HG03442 (cell line): ENCODE measurements around the gene GRAPL.
"Not testable (repeated sequence)": the region's sequence is repeated elsewhere in the genome, so short reads cannot be mapped to it uniquely, and the experiment has no call there.

Source experiments
- ATAC-seq: cut with Tn5 transposase; IDR thresholded peaks from one replicate; pipeline ENCODE4 v1.9.1; 2021; ENCODE audit warnings: mild to moderate bottlenecking, moderate library complexity; ENCODE audit not compliant: unreplicated experiment

Gene GRAPL

DNA sequence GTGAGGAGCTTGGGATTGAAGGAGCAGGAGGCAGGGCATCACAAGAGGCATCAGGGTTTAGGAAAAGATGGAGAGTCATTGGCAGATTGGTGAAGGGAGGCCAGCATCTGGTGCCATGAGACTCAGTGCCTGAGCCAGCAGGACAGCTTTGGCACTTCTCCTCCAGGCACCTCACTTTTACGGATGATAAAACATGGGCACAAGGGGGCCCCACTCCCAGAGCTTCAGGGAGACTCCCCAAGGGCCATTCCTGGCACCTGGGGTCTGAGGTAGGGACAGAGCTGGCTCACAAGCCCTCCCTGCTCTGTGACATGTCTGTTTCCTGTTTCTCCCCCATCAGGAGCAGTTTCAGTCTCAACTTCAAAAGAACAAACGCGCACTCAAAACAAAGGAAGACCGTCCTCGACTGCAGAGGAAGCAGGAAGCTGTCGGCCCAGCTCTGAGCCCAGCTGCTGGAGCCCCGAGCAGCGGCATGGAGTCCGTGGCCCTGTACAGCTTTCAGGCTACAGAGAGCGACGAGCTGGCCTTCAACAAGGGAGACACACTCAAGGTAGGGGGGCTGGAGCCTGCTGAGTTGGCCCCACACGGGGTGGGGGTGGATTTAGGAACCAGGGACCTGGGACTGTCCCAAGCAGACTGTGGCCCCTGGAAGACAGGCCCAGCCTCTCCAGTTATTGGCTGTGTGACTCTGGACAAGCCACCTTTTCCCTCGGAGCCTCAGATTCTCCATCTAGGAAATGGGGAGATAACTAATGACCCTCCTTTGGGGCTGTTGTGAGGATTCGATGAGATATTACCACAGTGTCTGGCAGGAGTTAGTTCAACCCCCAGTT is at the start of gene GRAPL:
TSS of gene GRAPL (plus strand) at position 442 of the 833 bp plus-strand sequence. CDS start at position 473, 31 bp downstream.
- not testable (repeated sequence) for ATAC-seq

DNA sequence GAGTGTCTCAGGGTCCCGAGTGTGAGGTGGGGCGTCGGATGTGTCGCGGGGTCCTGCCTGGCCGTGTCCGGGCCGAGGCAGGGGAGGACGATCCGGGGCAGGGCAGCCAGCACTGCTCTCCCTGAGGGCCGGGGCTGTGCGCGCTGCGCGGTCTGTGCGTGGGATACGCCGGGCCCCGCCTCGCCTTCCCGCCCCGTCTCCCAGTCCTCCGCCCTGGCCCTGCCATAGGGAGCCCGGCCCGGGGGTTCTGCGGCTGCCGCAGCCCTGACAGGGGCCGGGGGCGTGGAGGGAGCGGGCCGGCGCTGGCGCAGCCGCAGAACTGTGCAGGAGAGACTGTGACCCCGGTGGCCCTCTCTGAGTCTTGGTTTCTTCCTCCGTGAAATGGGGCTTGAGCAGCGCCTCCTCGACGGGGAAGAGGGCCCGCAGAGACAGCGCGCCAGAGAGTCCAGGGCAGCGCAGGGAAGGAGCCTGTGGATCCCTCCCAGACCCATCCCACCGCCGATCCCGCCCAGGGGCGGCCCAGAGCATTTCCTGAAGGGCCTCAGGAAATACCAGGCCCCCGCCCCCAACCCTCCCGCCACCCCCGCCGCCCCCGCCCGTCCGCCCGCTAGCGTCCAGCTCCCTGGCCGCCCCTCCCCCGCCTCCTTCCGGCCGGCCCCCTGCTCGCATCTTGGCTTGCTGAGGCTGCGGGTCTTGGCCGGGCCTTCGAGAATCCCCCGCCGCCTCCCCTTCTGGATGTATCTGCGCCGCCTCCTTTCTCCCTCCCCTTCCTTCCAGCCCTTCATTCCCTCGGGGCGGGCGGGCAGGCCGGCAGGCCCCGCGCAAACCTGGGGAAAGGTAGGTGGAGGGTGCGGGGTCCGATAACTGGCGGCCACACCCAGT is 38.3 kb upstream of the GRAPL start:
- not testable (repeated sequence) for ATAC-seq

DNA sequence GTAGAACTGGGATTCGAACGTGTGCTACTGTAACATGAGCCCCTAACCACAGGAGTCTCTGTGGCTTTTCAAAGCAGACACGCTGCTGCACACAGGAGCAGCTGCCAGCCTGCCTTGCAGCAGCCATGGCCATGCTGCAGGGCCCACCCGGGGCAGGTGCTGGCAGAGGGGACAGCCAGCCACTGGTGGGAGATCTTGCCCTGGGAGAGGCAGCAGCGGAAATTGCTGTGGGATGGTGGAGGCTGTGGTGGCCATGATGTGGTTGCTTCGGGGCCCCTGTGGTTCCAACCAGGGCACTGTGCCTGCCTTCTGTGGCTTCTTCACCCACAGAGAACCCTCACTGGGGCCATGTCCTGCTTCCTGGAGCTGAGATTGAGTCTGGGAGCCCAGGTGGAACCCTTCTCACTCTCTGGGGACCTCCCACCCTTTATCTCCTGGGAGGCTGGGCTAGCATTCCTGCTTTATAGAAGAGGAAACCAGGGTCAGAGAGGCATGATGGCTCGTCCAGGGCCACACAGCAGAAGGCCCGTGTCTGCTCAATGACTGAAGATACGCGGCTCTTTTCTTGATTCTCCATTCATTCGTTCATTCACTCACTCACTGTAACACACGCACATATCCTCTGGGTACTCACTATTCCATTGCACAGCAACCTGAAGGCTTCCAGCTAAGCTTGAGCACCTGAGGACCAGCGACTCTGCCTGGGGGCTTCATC is 37.2 kb upstream of the GRAPL start:
- ATAC-seq = peak; percentile 38

DNA sequence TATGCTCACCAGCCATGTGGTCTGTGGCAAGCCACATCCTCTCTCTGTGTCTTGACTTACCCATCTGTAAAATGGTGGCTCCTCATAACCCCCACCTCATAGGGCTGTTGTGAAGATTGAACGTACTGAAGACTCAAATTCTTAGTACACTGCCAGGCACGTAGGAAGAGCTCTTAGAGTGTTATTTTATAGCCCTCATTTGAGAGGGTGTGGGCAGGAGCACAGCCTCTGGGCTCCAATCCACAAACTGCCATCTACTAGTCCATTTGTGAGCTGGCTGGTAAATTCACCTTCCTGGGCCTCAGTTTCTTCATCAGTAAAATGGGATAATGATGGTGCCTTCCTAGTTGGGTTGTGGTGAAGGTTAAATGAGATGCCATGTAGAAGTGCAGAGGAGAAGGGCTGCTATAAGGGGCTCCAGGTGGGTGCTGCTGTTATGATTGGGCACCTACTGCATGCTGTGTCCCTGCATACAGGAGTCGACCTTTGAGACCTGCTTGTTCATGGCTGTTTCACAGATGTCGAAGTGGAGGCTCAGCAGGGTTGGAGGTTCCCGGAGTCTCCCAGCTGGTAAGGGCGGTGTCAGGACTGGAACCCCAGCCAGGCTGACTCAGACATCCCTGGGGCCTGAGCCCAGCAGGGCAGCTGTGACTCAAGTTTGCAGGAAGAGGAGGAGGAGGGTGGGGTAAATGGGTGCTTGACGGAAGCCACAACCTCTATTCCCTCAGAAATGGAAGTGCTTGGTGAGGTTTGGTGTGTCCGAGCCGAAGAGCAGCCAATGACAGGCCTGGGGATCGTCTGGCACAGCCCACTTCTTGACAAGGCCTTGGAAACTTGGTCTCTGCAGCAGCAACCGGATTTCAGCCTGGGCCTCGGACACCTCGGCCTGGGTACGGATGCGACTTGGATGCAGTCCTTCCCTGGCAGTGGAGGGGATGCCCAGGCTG is 34.4 kb upstream of the GRAPL start:
- not testable (repeated sequence) for ATAC-seq

DNA sequence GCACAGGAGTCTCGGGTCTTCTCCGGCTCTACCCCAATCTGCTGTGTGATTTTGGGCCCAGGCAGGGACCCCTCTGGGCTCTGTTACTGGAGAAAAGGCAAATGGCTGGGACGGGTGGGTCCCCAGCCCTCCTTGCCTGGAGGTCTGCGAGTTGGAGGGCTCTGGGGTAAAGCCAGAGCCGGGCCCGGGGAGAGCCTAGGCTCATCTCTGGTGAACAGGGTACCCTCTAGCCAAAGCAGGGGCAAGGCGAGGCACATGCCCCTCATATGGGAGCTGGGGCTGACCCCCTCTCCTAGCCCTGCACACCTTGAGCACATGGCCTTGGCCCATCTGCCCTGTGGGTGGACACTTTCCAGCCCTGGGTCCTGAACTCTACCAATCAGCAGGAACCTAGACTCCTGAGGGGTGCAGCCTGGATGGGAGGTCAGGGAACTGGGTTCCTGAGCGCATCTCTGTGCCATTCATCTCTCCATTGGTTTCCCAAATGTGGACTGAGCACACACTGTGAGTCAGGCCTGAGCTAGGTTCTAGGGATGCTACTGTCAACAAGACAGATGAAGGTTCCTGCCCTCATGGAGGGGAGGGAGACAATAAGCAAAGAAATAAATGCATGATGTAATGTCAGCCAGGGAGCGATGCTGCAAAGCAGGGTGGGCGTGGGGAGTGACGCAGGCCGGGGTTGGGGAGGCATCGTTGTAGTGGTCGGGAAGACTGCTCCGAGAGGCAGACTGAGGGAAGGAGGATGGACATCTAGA is 33.5 kb upstream of the GRAPL start:
- not testable (repeated sequence) for ATAC-seq

DNA sequence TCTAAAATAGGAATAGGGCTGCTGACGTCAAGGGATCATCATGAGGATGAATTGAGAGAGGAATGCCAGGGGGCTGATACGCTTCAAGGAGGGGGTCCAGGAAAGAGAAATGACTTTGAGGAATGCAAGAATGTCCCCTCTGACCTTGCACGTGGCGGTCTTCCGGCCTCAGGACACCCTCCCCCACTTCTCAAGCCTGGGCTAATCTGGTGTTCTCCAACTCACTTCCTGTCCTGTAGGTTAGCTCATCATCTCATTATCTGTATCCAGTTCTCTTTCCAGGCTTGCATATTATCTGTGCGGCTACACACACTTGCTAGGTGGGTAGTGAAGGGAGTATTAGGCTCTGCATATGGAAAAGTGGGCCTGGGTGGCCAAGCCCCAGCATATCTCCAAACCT is 18.9 kb upstream of the GRAPL start:
- not testable (repeated sequence) for ATAC-seq

DNA sequence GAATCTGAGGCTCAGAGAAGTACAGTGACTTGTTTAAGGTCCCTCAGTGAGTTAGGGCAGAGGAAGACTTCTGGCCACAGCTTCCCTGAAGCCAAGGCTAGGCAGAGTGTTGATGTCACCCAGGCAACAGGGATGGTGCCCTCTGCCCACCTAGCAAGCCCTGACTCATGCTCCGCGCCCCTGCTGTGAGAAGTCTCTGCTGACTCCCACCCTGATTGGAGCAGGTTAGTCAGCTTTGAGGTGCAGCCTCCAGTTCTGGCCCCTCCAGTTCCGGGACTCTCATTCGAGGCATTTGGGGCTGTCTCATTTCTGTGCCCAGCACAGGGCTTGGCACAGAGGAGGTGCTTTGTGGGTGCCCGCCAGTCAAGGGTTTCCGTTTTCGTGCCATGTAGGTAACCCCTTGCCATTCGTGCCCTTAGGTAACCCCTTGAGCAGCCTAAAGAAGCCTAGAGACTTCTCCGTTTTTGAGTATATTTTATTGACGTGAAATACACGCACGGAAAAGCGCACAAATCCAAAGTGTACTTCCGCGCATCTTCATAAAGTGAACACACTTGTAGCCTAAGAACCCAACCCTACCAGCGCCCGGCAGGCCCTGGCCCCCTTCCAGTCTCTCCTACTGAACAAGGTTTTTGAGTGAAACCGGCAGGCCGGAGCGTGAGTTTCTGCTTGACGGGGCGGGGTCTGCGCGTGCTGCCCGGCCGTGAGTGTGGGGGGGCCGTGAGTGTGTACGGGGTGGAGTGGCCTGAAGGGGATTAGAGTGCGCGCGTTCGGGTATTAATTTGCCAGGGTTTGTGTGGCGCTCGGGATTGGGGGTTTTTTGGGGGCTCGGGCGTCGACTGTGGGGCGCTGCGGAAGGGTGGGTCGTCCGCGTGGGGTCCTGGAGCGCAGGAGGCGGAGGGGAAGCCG is 16.9 kb upstream of the GRAPL start:
- ATAC-seq = peak; percentile 17

DNA sequence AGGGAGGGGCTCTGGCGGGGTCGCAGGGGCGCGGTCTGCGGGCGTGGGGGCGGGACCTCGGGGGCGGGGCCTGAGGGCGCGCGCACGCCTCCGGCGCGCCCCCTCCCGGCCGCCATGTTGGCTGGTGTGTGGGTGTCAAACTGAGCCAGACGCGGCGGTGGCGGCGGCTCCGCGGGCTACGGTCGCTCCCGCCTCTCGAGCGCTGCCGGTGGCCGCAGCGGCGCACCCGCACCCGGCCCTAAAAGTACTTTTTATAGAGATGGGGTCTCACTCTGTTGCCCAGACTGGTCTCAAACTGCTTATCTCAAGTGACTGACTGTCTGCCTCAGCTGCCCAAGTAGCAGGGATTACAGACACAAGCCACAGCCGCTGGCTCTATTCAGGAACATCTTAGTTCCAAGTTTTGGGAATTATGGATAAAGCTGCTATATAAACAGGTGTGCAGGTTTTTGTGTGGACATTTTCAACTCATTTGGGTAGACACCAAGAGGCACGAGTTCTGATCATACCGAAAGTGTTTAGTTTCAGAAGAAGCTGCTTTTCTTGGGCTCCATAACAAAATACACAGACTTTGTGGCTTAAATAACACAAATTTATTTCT is 16.2 kb upstream of the GRAPL start:
- ATAC-seq = peak; percentile 72

DNA sequence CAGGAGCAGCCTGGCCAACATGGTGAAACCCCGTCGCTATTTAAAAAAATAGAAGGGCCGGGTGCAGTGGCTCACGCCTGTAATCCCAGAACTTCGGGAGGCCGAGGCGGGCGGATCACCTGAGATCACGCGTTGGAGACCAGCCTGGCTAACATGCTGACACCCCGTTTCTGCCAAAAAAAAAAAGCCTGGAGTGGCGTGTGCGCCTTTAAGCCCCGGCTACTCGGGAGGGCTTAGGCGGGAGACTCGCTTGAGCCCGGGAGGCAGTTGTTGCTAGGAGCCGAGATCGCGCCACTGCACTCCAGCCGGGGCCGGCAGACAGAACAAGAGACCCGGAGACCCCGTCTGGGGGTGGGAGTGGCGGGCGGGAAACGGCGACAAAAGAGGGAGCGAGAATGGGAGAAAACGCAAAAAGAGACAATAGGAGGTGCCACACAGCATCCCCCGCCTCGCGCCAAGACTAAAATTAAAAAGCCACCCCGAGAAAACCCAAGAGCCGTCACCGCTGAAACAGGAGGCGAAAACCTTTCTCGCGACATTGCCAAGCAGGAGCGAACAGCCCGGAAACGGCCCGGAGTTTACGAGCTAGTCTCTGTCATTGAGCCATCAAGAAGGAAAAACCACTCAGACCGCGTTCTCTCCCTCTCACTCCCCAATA is 15.5 kb upstream of the GRAPL start:
- ATAC-seq = peak; percentile 12

DNA sequence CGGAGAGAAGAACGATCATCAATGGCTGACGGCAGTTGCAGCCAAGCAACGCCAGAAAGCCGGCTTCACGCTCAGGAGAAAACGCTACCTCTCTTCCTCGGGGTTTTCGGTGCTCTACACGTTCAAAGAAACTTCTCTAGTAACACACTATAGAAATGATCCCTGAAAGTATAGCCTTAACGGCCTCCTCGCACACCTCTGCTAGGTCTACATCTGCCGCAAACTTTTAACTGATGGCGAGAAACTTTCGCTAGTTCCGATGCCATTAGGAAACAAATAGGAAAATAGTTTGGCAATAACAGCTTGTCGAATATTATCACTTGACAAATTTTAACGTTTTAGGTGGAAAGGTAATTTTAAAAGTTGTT is 14.9 kb upstream of the GRAPL start:
- not testable (repeated sequence) for ATAC-seq

DNA sequence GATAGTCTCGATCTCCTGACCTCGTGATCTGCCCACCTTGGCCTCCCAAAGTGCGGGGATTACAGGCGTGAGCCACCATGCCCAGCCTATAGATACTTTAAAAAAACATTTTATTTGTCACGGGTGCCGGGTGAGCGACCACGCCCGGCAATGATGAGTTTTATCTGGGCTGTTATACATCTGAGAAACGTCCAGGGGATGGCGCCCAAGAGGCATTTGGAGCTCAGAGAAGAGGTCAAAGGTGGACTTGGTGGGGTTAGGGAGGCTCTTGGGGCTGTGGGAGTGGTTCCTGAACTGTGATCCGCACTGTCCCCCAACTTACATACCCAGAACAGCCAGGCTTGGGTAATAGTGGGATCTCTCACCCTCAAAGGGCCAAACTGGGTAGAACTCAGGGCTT is 8.7 kb upstream of the GRAPL start:
- ATAC-seq = peak; percentile 52

DNA sequence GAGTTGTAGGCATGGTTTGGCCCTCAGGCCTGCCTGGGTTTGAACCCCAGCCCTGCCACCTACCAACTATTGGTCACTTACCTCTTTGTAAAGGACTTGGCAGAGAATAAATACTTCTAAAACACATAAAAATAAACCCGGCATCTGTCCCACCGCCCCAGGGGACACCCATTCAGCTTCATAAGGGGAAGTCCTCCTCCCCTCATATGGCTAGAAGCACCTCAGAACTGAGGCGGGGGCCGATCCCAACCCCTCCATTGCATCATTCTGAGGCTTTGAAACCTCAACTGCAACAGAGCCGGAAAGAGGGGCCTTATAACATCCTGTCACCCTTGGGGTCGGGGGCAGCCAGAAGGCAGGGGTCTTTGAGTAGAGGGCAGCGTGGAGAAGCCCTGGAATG is 2.1 kb upstream of the GRAPL start:
- not testable (repeated sequence) for ATAC-seq

DNA sequence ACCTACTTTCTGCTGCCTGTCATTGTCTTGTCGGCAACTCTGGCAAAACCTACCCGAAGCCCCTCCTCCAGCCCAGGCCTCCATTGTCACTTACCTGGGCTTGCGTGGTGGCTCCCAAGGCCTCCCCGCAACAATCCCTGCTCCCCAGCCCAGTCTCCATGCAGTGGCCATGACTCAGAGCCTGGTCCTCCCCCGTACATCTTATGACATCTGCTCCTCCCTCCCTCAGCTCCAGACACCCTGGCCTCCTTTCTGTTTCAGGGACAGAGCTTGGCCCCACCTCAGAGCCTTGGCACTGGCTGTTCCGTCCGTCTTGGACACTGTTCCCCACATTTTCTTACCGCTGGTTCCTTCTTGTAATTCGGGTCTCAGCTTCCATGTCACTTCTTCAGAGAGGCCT is 2.1 kb downstream of the GRAPL start:
- ATAC-seq = not testable (repeated sequence)

DNA sequence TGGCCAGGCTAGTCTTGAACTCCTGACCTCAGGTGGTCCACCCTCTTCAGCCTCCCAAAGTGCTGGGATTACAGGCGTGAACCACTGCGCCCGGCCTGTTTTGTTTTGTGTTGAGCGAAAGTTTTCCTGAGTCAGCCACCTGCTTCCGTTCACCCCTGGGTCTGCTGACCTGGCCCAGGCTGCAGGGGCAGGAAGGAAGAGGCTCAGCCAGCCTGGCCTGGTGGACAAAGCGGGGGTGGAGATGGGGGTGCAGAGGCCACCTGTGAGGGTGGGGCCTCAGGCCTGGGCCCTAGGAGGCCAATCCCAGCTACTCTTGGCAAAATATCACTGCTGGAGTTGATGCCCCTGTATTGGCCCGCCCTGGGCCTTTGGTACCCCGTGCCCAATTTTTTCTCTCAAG is 3.7 kb downstream of the GRAPL start:
- not testable (repeated sequence) for ATAC-seq

DNA sequence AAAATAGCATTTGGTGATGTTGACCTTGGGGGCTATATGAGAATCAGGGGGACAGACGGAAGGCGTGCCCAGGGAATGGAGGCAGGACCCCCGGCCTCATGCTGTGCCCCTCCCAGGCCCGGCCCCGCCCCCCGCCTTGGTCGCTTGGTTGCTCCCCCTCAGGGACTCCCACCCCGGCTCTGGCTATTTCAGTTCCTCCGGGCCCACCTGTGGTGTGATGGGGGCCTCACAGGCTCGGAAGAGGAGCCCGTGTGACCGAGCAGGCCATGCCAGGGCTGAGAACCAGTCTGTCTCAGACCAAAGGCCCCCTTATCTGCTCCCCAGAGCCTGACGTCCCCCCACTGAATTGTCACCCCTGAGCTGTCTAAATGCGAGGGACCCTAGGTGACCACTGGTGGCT is 4.4 kb downstream of the GRAPL start:
- ATAC-seq = not testable (repeated sequence)

DNA sequence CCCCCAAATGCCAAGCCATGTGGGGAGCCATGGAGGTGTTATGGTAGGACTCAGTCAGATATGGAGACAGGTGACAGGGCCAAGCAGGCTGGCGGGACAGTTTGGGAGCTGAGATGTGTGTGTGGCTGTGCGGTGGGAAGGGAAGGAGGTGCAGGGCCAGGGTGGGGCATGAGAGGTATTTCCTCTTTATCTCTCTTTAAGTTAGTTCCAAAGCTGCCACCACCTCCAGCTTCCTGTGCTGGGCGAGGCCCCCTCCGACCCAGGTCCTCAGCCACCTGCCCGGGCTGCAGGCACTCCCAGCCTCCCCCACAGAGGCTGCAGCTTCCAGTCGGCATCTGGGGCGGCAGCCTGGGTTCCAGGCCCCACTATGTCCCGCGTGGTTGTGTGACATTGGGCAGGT is 6.4 kb downstream of the GRAPL start:
- not testable (repeated sequence) for ATAC-seq

DNA sequence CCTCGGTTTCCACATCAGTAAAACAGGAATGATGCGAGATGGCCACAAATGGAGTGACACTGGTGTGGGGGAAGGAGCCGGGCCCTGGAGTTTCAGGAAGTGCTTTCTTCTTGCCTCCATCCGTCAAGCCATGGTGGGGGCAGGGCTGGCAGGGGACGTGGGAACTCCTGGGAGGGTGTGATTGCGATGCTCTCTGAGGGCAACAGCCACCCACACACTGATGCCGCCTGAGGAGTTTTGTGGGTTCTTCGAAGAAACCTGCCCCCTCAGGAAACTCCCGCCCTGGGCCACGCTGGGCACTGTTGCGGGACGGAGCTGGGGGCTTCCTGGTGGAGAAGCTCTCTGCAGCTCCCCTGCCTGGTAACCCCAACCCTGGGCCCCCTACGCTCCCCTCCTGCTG is 8.0 kb downstream of the GRAPL start:
- ATAC-seq = not testable (repeated sequence)
